WTC11 (cell line): ENCODE measurements around the gene MYNN. TPM values are rescaled to one million over a fixed set of nuclear protein-coding genes. Genes with fewer than 3 reads are reported as not detected.

Source experiments
- ATAC-seq: fragments of 200-7000 bp; cut with Tn5 transposase; 2 replicates; pipeline ENCODE4 v1.10.0; 2021; ENCODE audit warnings: mild to moderate bottlenecking, moderate library complexity
- CTCF ChIA-PET: fragments of 300-600 bp; sonication (Branson Sonifier 250); formaldehyde crosslinking; loops from one replicate; lab custom pipeline; 2021; ENCODE audit warnings: antibody characterized with exemption; lab: Charles Lee
- POLR2A ChIA-PET: fragments of 350-600 bp; sonication (Branson Sonifier 250); formaldehyde crosslinking; loops from one replicate; lab custom pipeline; 2021; ENCODE audit warnings: antibody characterized with exemption; lab: Charles Lee
- DNase-seq: peaks from one replicate; pipeline ENCODE4 v3.0.0; 2021; ENCODE audit warnings: low spot score
- H3K27ac Mint-ChIP-seq: 2 replicates; pipeline ENCODE4 v1.8.0; 2021; ENCODE audit warnings: mixed read lengths
- H3K27me3 Mint-ChIP-seq: 2 replicates; pipeline ENCODE4 v1.8.0; 2021; ENCODE audit warnings: low read depth, mild to moderate bottlenecking, moderate library complexity, mixed read lengths
- H3K36me3 Mint-ChIP-seq: 2 replicates; pipeline ENCODE4 v1.8.0; 2021; ENCODE audit warnings: mixed read lengths
- H3K4me1 Mint-ChIP-seq: 2 replicates; pipeline ENCODE4 v1.8.0; 2022; ENCODE audit warnings: mixed read lengths
- H3K4me3 Mint-ChIP-seq: 2 replicates; pipeline ENCODE4 v1.8.0; 2021; ENCODE audit warnings: mild to moderate bottlenecking, moderate library complexity, mixed read lengths
- H3K9me3 Mint-ChIP-seq: 2 replicates; pipeline ENCODE4 v1.8.0; 2021; ENCODE audit warnings: mixed read lengths
- ARID4B ChIP-seq: sonication (generic); formaldehyde crosslinking; IDR thresholded peaks from 2 replicates; pipeline ENCODE4 v1.8.0; 2023; ENCODE audit warnings: missing genetic modification reagents, mild to moderate bottlenecking, borderline replicate concordance
- ATF1 ChIP-seq: sonication (generic); formaldehyde crosslinking; IDR thresholded peaks from 2 replicates; pipeline ENCODE4 v1.8.1; 2023; ENCODE audit warnings: mild to moderate bottlenecking, moderate library complexity, missing genetic modification reagents
- ATF2 ChIP-seq: sonication (generic); formaldehyde crosslinking; IDR thresholded peaks from 2 replicates; pipeline ENCODE4 v1.8.1; 2022; ENCODE audit warnings: low read depth, missing genetic modification reagents, borderline replicate concordance
- CBFB ChIP-seq: sonication (generic); formaldehyde crosslinking; IDR thresholded peaks from 2 replicates; pipeline ENCODE4 v1.8.1; 2022; ENCODE audit warnings: mild to moderate bottlenecking, low read depth, missing genetic modification reagents
- IRF1 ChIP-seq: sonication (generic); formaldehyde crosslinking; IDR thresholded peaks from 2 replicates; pipeline ENCODE4 v1.8.0; 2023; ENCODE audit warnings: missing genetic modification reagents
- MAX ChIP-seq: sonication (generic); formaldehyde crosslinking; IDR thresholded peaks from 2 replicates; pipeline ENCODE4 v1.8.0; 2022; ENCODE audit warnings: mild to moderate bottlenecking, missing genetic modification reagents
- PREB ChIP-seq: sonication (generic); formaldehyde crosslinking; IDR thresholded peaks from 2 replicates; pipeline ENCODE4 v1.8.1; 2022; ENCODE audit warnings: mild to moderate bottlenecking, missing genetic modification reagents, moderate library complexity, borderline replicate concordance
- TEAD1 ChIP-seq: sonication (generic); formaldehyde crosslinking; IDR thresholded peaks from 2 replicates; pipeline ENCODE4 v1.8.0; 2022; ENCODE audit warnings: mild to moderate bottlenecking, missing genetic modification reagents
- USF1 ChIP-seq: sonication (generic); formaldehyde crosslinking; IDR thresholded peaks from 2 replicates; pipeline ENCODE4 v1.8.0; 2022; ENCODE audit warnings: mild to moderate bottlenecking, missing genetic modification reagents
- USF2 ChIP-seq: sonication (generic); formaldehyde crosslinking; IDR thresholded peaks from 2 replicates; pipeline ENCODE4 v1.8.1; 2023; ENCODE audit warnings: mild to moderate bottlenecking, missing genetic modification reagents, moderate library complexity
- ZBTB21 ChIP-seq: sonication (generic); formaldehyde crosslinking; IDR thresholded peaks from 2 replicates; pipeline ENCODE4 v1.8.1; 2023; ENCODE audit warnings: mild to moderate bottlenecking, missing genetic modification reagents, borderline replicate concordance
- ZNF138 ChIP-seq: sonication (generic); formaldehyde crosslinking; conservative IDR thresholded peaks from 2 replicates; pipeline ENCODE4 v1.8.1; 2022; ENCODE audit warnings: mild to moderate bottlenecking, moderate library complexity, missing genetic modification reagents
- ZNF232 ChIP-seq: sonication (generic); formaldehyde crosslinking; IDR thresholded peaks from 2 replicates; pipeline ENCODE4 v1.8.0; 2022; ENCODE audit warnings: mild to moderate bottlenecking, missing genetic modification reagents
- ZNF281 ChIP-seq: sonication (generic); formaldehyde crosslinking; IDR thresholded peaks from 2 replicates; pipeline ENCODE4 v1.8.0; 2023; ENCODE audit warnings: mild to moderate bottlenecking, missing genetic modification reagents
- ZSCAN18 ChIP-seq: fragments of 250-450 bp; sonication (Bioruptor Pico); IDR thresholded peaks from 2 replicates; pipeline ENCODE4 v2.1.2; 2022; ENCODE audit warnings: mild to moderate bottlenecking, moderate library complexity
- total RNA-seq: library from RNA; stranded (reverse); gene quantifications from 3 replicates; pipeline ENCODE4 v1.2.3, GENCODE V29; 2021

The MYNN gene
- total RNA-seq, 1 experiment from 2014 or later: 14.3 TPM

GRCh38 chr3:169813757-169814517 is 40.7 kb downstream of the MYNN start:
- POLR2A ChIA-PET: no interaction called here
- CTCF ChIA-PET: interaction anchor here (0.5 to 1.4 kb wide), 9 partner anchors 10 to 1529 kb away, joined by 3 to 7 read pairs (median 3); no protein-coding TSS in a partner anchor
- Mint-ChIP-seq H3K4me1 (peaks cover 34% of the 10 kb centered on the region), H3K36me3 (peaks cover 11% of the 10 kb centered on the region), H3K27ac (0 out of 2 replicates have a peak overlapping the region, but pooled peaks have one; percentile 6), H3K4me3 (peak overlapping the region; percentile 75), H3K9me3 (peaks cover 16% of the 10 kb centered on the region), H3K27me3 (peaks cover 48% of the 10 kb centered on the region)
- peak; percentile 55 for ATAC-seq
- TF ChIP-seq USF1 (peak; percentile 86), ZBTB21 (no peak), USF2 (peak; percentile 87), ZNF138 (CRISPR knock-in tag) (no peak), IRF1 (no peak), ATF2 (CRISPR knock-in tag) (no peak), TEAD1 (CRISPR knock-in tag) (peak; percentile 60; the same call in 1 of the 2 replicates), ZNF232 (CRISPR knock-in tag) (no peak), MAX (peak; percentile 93), ARID4B (CRISPR knock-in tag) (0 out of 2 replicates have a peak, but pooled peaks have one; percentile 28)
- TF ChIP-seq, all 79 proteins: peak for 5
- peak; percentile 71 for DNase-seq

- ChIA-PET POLR2A (no interaction called here), CTCF (no interaction called here)
- Mint-ChIP-seq H3K4me3 (no peak overlapping the region), H3K9me3 (peaks cover 16% of the 10 kb centered on the region), H3K4me1 (peaks cover 29% of the 10 kb centered on the region), H3K36me3 (peaks cover 11% of the 10 kb centered on the region), H3K27me3 (peaks cover 48% of the 10 kb centered on the region), H3K27ac (no peak overlapping the region)
- DNase-seq (no peak), ATAC-seq (no peak)
- TF ChIP-seq IRF1 (no peak), PREB (CRISPR knock-in tag) (no peak), ATF1 (CRISPR knock-in tag) (no peak), ZSCAN18 (CRISPR knock-in tag) (no peak), ZNF281 (no peak), CBFB (CRISPR knock-in tag) (no peak), TEAD1 (CRISPR knock-in tag) (no peak)
These were observed 42.5 kb downstream of the MYNN start for GRCh38 chr3:169815590-169816150.
